ENCODE data around the gene TENM4.

GRCh38 chr11:78696177-78696576 is 744.7 kb downstream of the TENM4 start:
- TF ChIP-seq CTCF (IDR thresholded peaks at IDR 0.05; ENCODE audit: low read depth, low read length, poor library complexity, severe bottlenecking) (no peak), EZH2phosphoT487 (IDR thresholded peaks at IDR 0.05; ENCODE audit: borderline replicate concordance, low read length) (no peak)

Data from DOHH2 (cell line).